GM12878 (cell line): ENCODE results near the gene ZNF710. TPM values are rescaled to one million over a fixed set of nuclear protein-coding genes. Genes with fewer than 3 reads are reported as not detected.
A peak's percentile ranks its signal among the peaks of the same experiment; 100 is the strongest.

Experiments
- ATAC-seq: fragments of 200-7000 bp; cut with Tn5 transposase; 3 replicates; pipeline ENCODE4 v1.9.1; 2020; ENCODE audit warnings: mild to moderate bottlenecking, moderate library complexity
- BruUV-seq: library from RNA; stranded (reverse); fragments of 400-500 nt; replicated peaks from 2 replicates; lab custom pipeline; 2021; lab: Mats Ljungman, UMichigan
- CTCF ChIA-PET: fragments of 300-600 bp; sonication (Branson Sonifier 250); formaldehyde crosslinking; extraction: SDS; loops from one replicate; lab custom pipeline; 2021; ENCODE audit warnings: inconsistent platforms; lab: Yijun Ruan, JAX
- POLR2A ChIA-PET: fragments of 350-600 bp; formaldehyde crosslinking; extraction: SDS; loops from one replicate; lab custom pipeline; 2021; ENCODE audit warnings: inconsistent platforms; lab: Charles Lee
- RAD21 ChIA-PET: fragments of 300-600 bp; sonication (Branson Sonifier 250); formaldehyde crosslinking; loops from one replicate; lab custom pipeline; 2023; ENCODE audit warnings: antibody characterized with exemption; ENCODE audit not compliant: unreplicated experiment; lab: Charles Lee
- SMC1A ChIA-PET: fragments of 300-600 bp; sonication (Branson Sonifier 250); formaldehyde crosslinking; loops from one replicate; lab custom pipeline; 2023; ENCODE audit not compliant: unreplicated experiment, uncharacterized antibody; lab: Charles Lee
- DNase-seq: peaks from one replicate; pipeline ENCODE4 v3.0.0-alpha.2; 2011; ENCODE audit warnings: low read depth, low spot score
- FAIRE-seq: peaks from 3 replicates; lab custom pipeline; 2011; peaks lifted over from hg19 to GRCh38; lab: Jason Lieb, UNC
- H2AFZ ChIP-seq: 2 replicates; pipeline ENCODE4 v1.6.0; 2011; ENCODE audit warnings: low read depth, low read length, control low read depth; ENCODE audit not compliant: control insufficient read depth
- H3K27ac ChIP-seq: 2 replicates; pipeline ENCODE4 v1.5.1; 2011; ENCODE audit warnings: control low read depth; ENCODE audit not compliant: control insufficient read depth, insufficient read depth
- H3K27me3 ChIP-seq, 2 experiments: replicated peaks in 1 of 2; 2 replicates each; pipeline versions ENCODE4 v1.6.0 to v1.6.1; 2011; ENCODE audit warnings: low read length in 1 of 2; ENCODE audit not compliant: control insufficient read depth in 2 of 2, insufficient read depth in 2 of 2
- H3K36me3 ChIP-seq, 2 experiments: 2 replicates each; pipeline ENCODE4 v1.5.1; 2011; ENCODE audit warnings: low read length in 1 of 2; ENCODE audit not compliant: control insufficient read depth in 2 of 2, insufficient read depth in 2 of 2
- H3K4me1 ChIP-seq: 2 replicates; pipeline ENCODE4 v1.6.1; 2011; ENCODE audit warnings: mild to moderate bottlenecking, low read length, moderate library complexity, mixed read lengths; ENCODE audit not compliant: control insufficient read depth, insufficient read depth
- H3K4me2 ChIP-seq: 2 replicates; pipeline ENCODE4 v1.6.0; 2011; ENCODE audit warnings: control low read depth; ENCODE audit not compliant: control insufficient read depth, insufficient read depth
- H3K4me3 ChIP-seq: fragments of 200-600 bp; sonication (generic); 2 replicates; pipeline ENCODE4 v1.5.1; 2016
- H3K79me2 ChIP-seq: 2 replicates; pipeline ENCODE4 v1.6.0; 2011; ENCODE audit warnings: low read length; ENCODE audit not compliant: control insufficient read depth, insufficient read depth
- H3K9ac ChIP-seq: 2 replicates; pipeline ENCODE4 v1.8.0; 2011; ENCODE audit warnings: low read length, control low read depth, mixed read lengths; ENCODE audit not compliant: control insufficient read depth, insufficient read depth
- H3K9me3 ChIP-seq: replicated peaks from 3 replicates; pipeline ENCODE4 v1.5.1; 2011; ENCODE audit warnings: mild to moderate bottlenecking, low read length; ENCODE audit not compliant: control insufficient read depth, insufficient read depth
- H4K20me1 ChIP-seq: 2 replicates; pipeline ENCODE4 v1.6.0; 2011; ENCODE audit not compliant: control insufficient read depth, insufficient read depth
- BMI1 ChIP-seq: fragments of 450-650 bp; IDR thresholded peaks from 2 replicates; pipeline ENCODE4 v1.6.1; 2016; ENCODE audit warnings: mild to moderate bottlenecking, moderate library complexity, borderline replicate concordance
- CHD2 ChIP-seq: IDR thresholded peaks from 2 replicates; pipeline ENCODE4 v1.6.1; 2011; ENCODE audit warnings: low read depth, low read length, improper control_type of control experiment, borderline replicate concordance
- CREB1 ChIP-seq: IDR thresholded peaks from 2 replicates; pipeline ENCODE4 v1.6.1; 2012; ENCODE audit warnings: low read depth, mild to moderate bottlenecking, inconsistent platforms
- CTCF ChIP-seq, 3 experiments: IDR thresholded peaks in 2 of 3; conservative IDR thresholded peaks in 1 of 3; 2 replicates each; pipeline ENCODE4 v1.5.1; 2011; ENCODE audit warnings: low read depth in 3 of 3, low read length in 3 of 3, mild to moderate bottlenecking in 3 of 3, control low read depth in 2 of 3, moderate library complexity in 2 of 3, inconsistent platforms in 1 of 3, mixed read lengths in 1 of 3; ENCODE audit not compliant: control insufficient read depth in 2 of 3, insufficient read depth in 1 of 3; ENCODE audit errors: extremely low read depth in 1 of 3
- GABPA ChIP-seq: IDR thresholded peaks from 2 replicates; pipeline ENCODE4 v1.6.1; 2014; ENCODE audit warnings: antibody characterized with exemption, low read depth, mild to moderate bottlenecking, inconsistent platforms
- HCFC1 ChIP-seq: fragments of 150-350 bp; IDR thresholded peaks from 2 replicates; pipeline ENCODE4 v1.6.1; 2014; ENCODE audit warnings: low read length
- IKZF2 ChIP-seq, 2 experiments: fragments of 450-650 bp; IDR thresholded peaks; 2 replicates each; pipeline ENCODE4 v1.6.1; 2017; ENCODE audit warnings: mild to moderate bottlenecking in 2 of 2, moderate library complexity in 2 of 2
- KDM1A ChIP-seq: fragments of 200-600 bp; sonication (generic); IDR thresholded peaks from 2 replicates; pipeline ENCODE4 v1.6.1; 2016; ENCODE audit warnings: borderline replicate concordance
- MEF2A ChIP-seq: IDR thresholded peaks from 2 replicates; pipeline ENCODE4 v1.6.1; 2011; ENCODE audit warnings: low read depth, mild to moderate bottlenecking, low read length, moderate library complexity; ENCODE audit not compliant: insufficient read depth
- NR2C1 ChIP-seq: fragments of 450-650 bp; IDR thresholded peaks from 2 replicates; pipeline ENCODE4 v1.6.1; 2017; ENCODE audit warnings: antibody characterized with exemption, mild to moderate bottlenecking, moderate library complexity
- NRF1 ChIP-seq: conservative IDR thresholded peaks from 2 replicates; pipeline ENCODE4 v1.6.1; 2011; ENCODE audit warnings: mild to moderate bottlenecking, low read depth, low read length, improper control_type of control experiment
- RUNX3 ChIP-seq: IDR thresholded peaks from 2 replicates; pipeline ENCODE4 v1.6.1; 2012; ENCODE audit warnings: low read length, inconsistent platforms
- SMAD5 ChIP-seq: IDR thresholded peaks from 2 replicates; pipeline ENCODE4 v1.6.1; 2016; ENCODE audit warnings: antibody characterized with exemption, low read depth
- TARDBP ChIP-seq: IDR thresholded peaks from 2 replicates; pipeline ENCODE4 v1.6.1; 2016; ENCODE audit warnings: borderline replicate concordance
- ZNF622 ChIP-seq: fragments of 450-650 bp; IDR thresholded peaks from 2 replicates; pipeline ENCODE4 v1.6.1; 2017; ENCODE audit warnings: mild to moderate bottlenecking, inconsistent platforms
- WGBS: methylation state at CpG from one replicate; pipeline ENCODE4 v1.1.6; 2016; ENCODE audit warnings: low lambda C conversion rate; ENCODE audit not compliant: insufficient replicate concordance, insufficient coverage; ENCODE audit errors: missing lambda C conversion rate; 5-methylcytosine and 5-hydroxymethylcytosine counted together
- in situ Hi-C: fragments of 300-500 bp; cut with MboI; formaldehyde crosslinking; loops from 9 replicates; pipeline ENCODE4 v1.14.3; 2018; ENCODE audit warnings: mixed read lengths
- intact Hi-C: fragments of 100-400 bp; cut with micrococcal nuclease; formaldehyde crosslinking; loops from one replicate; pipeline ENCODE4 v1.14.2; 2022; ENCODE audit not compliant: unreplicated experiment
- polyA plus RNA-seq, 11 experiments: library from polyadenylated mRNA; depleted of rRNA in 4 of 11; unstranded in 6 of 11; stranded (reverse) in 5 of 11; fragments of >200 nt; fragmentation: Nextera tagmentation in 4 of 11; fragmentation: Illumina TruSeq in 1 of 11; extraction: Ambion mirVana in 4 of 11; extraction: Trizol in 1 of 11; gene quantifications; 1 replicate in 1 of 11; 2 replicates in 10 of 11; pipeline versions ENCODE4 v1.2.1 to v1.2.3, GENCODE V29; 2011 to 2016; ENCODE audit warnings: inconsistent platforms in 2 of 11, missing spikeins in 2 of 11, low read depth in 1 of 11
- total RNA-seq, 4 experiments: library from RNA; depleted of rRNA in 3 of 4; stranded (reverse); fragments of >200 nt in 3 of 4; fragmentation: Illumina TruSeq in 1 of 4; extraction: Trizol in 1 of 4; gene quantifications; 2 replicates each; pipeline versions ENCODE4 v1.2.1 to v1.2.3, GENCODE V29; 2013 to 2021
- TF ChIP-seq, protein P1 (sequence below): IDR thresholded peaks from 2 replicates; pipeline ENCODE4 v1.6.1; 2012; ENCODE audit warnings: low read depth, low read length, improper control_type of control experiment

The ZNF710 gene
- total and polyA plus RNA-seq, 10 of the 15 experiments (the other 5 are each of a cell fraction or from before 2014, with no cell fraction given) = 1.4 to 43.5 (median 9.8) TPM

- TF ChIP-seq, protein P1, sequence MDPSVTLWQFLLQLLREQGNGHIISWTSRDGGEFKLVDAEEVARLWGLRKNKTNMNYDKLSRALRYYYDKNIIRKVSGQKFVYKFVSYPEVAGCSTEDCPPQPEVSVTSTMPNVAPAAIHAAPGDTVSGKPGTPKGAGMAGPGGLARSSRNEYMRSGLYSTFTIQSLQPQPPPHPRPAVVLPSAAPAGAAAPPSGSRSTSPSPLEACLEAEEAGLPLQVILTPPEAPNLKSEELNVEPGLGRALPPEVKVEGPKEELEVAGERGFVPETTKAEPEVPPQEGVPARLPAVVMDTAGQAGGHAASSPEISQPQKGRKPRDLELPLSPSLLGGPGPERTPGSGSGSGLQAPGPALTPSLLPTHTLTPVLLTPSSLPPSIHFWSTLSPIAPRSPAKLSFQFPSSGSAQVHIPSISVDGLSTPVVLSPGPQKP = no peak
- TF ChIP-seq GABPA (no peak), HCFC1 (no peak), CHD2 (no peak)
- TF ChIP-seq, all 136 proteins: peak for 0
Measured at GRCh38 chr15:90074023-90074422, 72.9 kb downstream of the ZNF710 start (continued).

DNA sequence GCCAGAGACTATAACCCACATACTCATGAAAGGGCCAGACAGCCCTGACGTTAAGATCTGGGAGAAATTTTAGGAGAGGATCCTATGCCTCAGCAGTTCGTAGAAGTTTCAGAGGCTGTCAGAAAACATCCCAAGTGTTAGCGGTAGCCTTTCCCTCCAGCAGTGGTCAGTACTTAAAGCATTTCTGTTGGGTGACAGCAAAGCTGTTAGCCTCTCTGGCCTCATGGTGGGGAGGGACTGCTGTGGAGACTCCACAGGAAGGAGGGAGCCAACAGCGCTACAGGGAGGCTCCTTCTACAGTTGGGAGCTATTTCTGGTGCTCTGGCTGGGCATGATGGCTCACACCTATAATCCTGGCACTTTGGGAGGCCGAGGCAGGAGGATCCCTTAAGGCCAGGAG, 73.8 kb downstream of the ZNF710 start:
- Histone ChIP-seq H3K9me3 (no peaks in the 10 kb centered on the region), H3K4me1 (no peaks in the 10 kb centered on the region), H3K36me3 (peaks cover 27 to 47% of the 10 kb centered on the region in 2 experiments), H3K79me2 (no peaks in the 10 kb centered on the region), H3K4me2 (no peak overlapping the region), H3K9ac (no peak overlapping the region), H3K27ac (no peak overlapping the region), H3K4me3 (no peak overlapping the region), H4K20me1 (no peaks in the 10 kb centered on the region), H3K27me3 (no peaks in the 10 kb centered on the region), H2AFZ (no peak overlapping the region)
- ChIA-PET CTCF (interaction anchor here (1.0 to 7.5 kb wide), 4 partner anchors 44 to 200 kb away, joined by 3 to 85 read pairs (median 6); no protein-coding TSS in a partner anchor), RAD21 (interaction anchor here (0.7 to 1.3 kb wide), 2 partner anchors 71 to 176 kb away, joined by 3 read pairs; no protein-coding TSS in a partner anchor), SMC1A (interaction anchor here (0.8 to 1.9 kb wide), 5 partner anchors 14 to 178 kb away, joined by 3 to 7 read pairs (median 3); no protein-coding TSS in a partner anchor), POLR2A (interaction anchor here (1.2 kb wide), 1 partner anchor 10 kb away, joined by 4 read pairs; no protein-coding TSS in a partner anchor)
- no peak for ATAC-seq
- intact Hi-C loops = loop anchor here (5.0 kb wide), 2 partner anchors 43 to 333 kb away; no protein-coding TSS in a partner anchor
- TSS peak; percentile 44 for BruUV-seq
- no peak for FAIRE-seq
- no peak for TF ChIP-seq IKZF2 (IDR thresholded peaks at IDR 0.05)
- TF ChIP-seq RUNX3 = no peak
- TF ChIP-seq MEF2A = no peak
- no peak for TF ChIP-seq TARDBP
- no peak for TF ChIP-seq CTCF (IDR thresholded peaks at IDR 0.05 in 2 of 3, conservative IDR thresholded peaks at IDR 0.05 in 1 of 3; ENCODE audit: control insufficient read depth in 2 of 3, extremely low read depth in 1 of 3, insufficient read depth in 1 of 3, low read depth in 3 of 3, low read length in 3 of 3)
- TF ChIP-seq NR2C1 = no peak
- no peak for TF ChIP-seq ZNF622
- no peak for TF ChIP-seq HCFC1
- no peak for TF ChIP-seq SMAD5
- no peak for TF ChIP-seq KDM1A
- no peak for TF ChIP-seq CREB1
- no peak for TF ChIP-seq BMI1
- TF ChIP-seq NRF1 = no peak
- in situ Hi-C loops = loop anchor here (5.0 kb wide), 1 partner anchor 178 kb away; no protein-coding TSS in a partner anchor
- 100% methylated on average over 5 of the region's 5 CpGs for WGBS
- DNase-seq = no peak
